NOMO-1 treated with dmso at 0.1 percent for 144 hours (cell line): Measurements from ENCODE around the gene RILPL2.
"Not testable (repeated sequence)": the region's sequence is repeated elsewhere in the genome, so short reads cannot be mapped to it uniquely, and the experiment has no call there.

Experiments used
- DNase-seq: peaks from one replicate; lab custom pipeline; 2025; ENCODE audit not compliant: unreplicated experiment; lab: John Stamatoyannopoulos, UW

Gene RILPL2

GRCh38 chr12:123436017-123436964 lies at the start of gene RILPL2:
TSS of gene RILPL2 (minus strand) at chr12:123436684. CDS start at chr12:123436420, 264 bp downstream.
- peak; percentile 98 for DNase-seq

- DNase-seq, result no peak
Observed at GRCh38 chr12:123485756-123486155, 49.3 kb upstream of the RILPL2 start.

- DNase-seq, result no peak
Observed at GRCh38 chr12:123483602-123484248, 47.2 kb upstream of the RILPL2 start.

- no peak for DNase-seq
Observed at GRCh38 chr12:123482876-123483275, 46.4 kb upstream of the RILPL2 start.

GRCh38 chr12:123481251-123481650 lies 44.8 kb upstream of the RILPL2 start:
- not testable (repeated sequence) for DNase-seq

- no peak for DNase-seq
Observed at GRCh38 chr12:123479442-123480180, 43.1 kb upstream of the RILPL2 start.

- DNase-seq, result no peak
Observed at GRCh38 chr12:123478762-123479161, 42.3 kb upstream of the RILPL2 start.

- no peak for DNase-seq
Observed at GRCh38 chr12:123478069-123478468, 41.6 kb upstream of the RILPL2 start.

GRCh38 chr12:123475246-123475703 lies 38.8 kb upstream of the RILPL2 start:
- no peak for DNase-seq

- no peak for DNase-seq
Observed at GRCh38 chr12:123474485-123475245, 38.2 kb upstream of the RILPL2 start.

GRCh38 chr12:123472438-123472849 lies 36.0 kb upstream of the RILPL2 start:
- DNase-seq, result no peak

GRCh38 chr12:123471374-123472068 lies 35.0 kb upstream of the RILPL2 start:
- no peak for DNase-seq

- no peak for DNase-seq
Observed at GRCh38 chr12:123469978-123470377, 33.5 kb upstream of the RILPL2 start.

GRCh38 chr12:123468786-123469185 lies 32.3 kb upstream of the RILPL2 start:
- DNase-seq, result no peak

GRCh38 chr12:123465084-123465483 lies 28.6 kb upstream of the RILPL2 start:
- DNase-seq, result no peak

GRCh38 chr12:123463174-123463573 lies 26.7 kb upstream of the RILPL2 start:
- not testable (repeated sequence) for DNase-seq

- DNase-seq, result peak; percentile 68
Observed at GRCh38 chr12:123457980-123458779, 21.7 kb upstream of the RILPL2 start, which contains the start of gene SNRNP35. TSS of gene SNRNP35 (plus strand) at chr12:123458139. CDS start at chr12:123465541, 7,402 bp downstream.

GRCh38 chr12:123453165-123453564 lies 16.7 kb upstream of the RILPL2 start:
- DNase-seq, result peak; percentile 33

GRCh38 chr12:123452276-123452550 lies 15.7 kb upstream of the RILPL2 start:
- DNase-seq, result not testable (repeated sequence)
